HFFc6 (cell line): Measurements from ENCODE around the gene CRPPA. TPM values are rescaled to one million over a fixed set of nuclear protein-coding genes. Genes with fewer than 3 reads are reported as not detected.
"Not testable (repeated sequence)": the region's sequence is repeated elsewhere in the genome, so short reads cannot be mapped to it uniquely, and the experiment has no call there.

ENCODE experiments used
- DNase-seq: peaks from one replicate; pipeline ENCODE4 v3.0.0-alpha.2; 2018
- H3K27ac Mint-ChIP-seq: 2 replicates; pipeline ENCODE4 v1.8.0; 2020; ENCODE audit warnings: mild to moderate bottlenecking, mixed read lengths
- H3K27me3 Mint-ChIP-seq: 2 replicates; pipeline ENCODE4 v1.8.0; 2021; ENCODE audit warnings: mild to moderate bottlenecking, moderate library complexity, mixed read lengths; ENCODE audit not compliant: insufficient read depth
- H3K36me3 Mint-ChIP-seq: 2 replicates; pipeline ENCODE4 v1.8.0; 2021; ENCODE audit warnings: low read depth, mixed read lengths
- H3K4me1 Mint-ChIP-seq: 2 replicates; pipeline ENCODE4 v1.8.0; 2020; ENCODE audit warnings: low read depth, mixed read lengths
- H3K4me3 Mint-ChIP-seq: 2 replicates; pipeline ENCODE4 v1.8.0; 2020; ENCODE audit warnings: mild to moderate bottlenecking, moderate library complexity, mixed read lengths
- H3K9me3 Mint-ChIP-seq: 2 replicates; pipeline ENCODE4 v1.8.0; 2020; ENCODE audit warnings: mild to moderate bottlenecking, mixed read lengths
- CTCF ChIP-seq: fragments of 200-600 bp; sonication (generic); IDR thresholded peaks from 2 replicates; pipeline ENCODE4 v1.5.0; 2021; ENCODE audit warnings: antibody characterized with exemption, mild to moderate bottlenecking
- total RNA-seq, 6 experiments: library from RNA; stranded (reverse); fragmentation: NEBNext Ultra II Directional; extraction: Animal tissue kit (Norgen Biotek cat#: 25700); gene quantifications; 2 replicates in 1 of 6; 3 replicates in 5 of 6; pipeline ENCODE4 v1.2.3, GENCODE V29; 2021

CRPPA gene
- total RNA-seq, 6 experiments from 2014 or later, result 2.3 to 3.1 (median 2.5) TPM

GRCh38 chr7:16462431-16462889 lies 41.1 kb upstream of the CRPPA start:
- peaks cover 5% of the 10 kb centered on the region for H3K27me3 Mint-ChIP-seq
- no peak for DNase-seq
- no peak overlapping the region for H3K4me3 Mint-ChIP-seq
- H3K27ac Mint-ChIP-seq, result no peak overlapping the region
- no peaks in the 10 kb centered on the region for H3K9me3 Mint-ChIP-seq
- no peaks in the 10 kb centered on the region for H3K36me3 Mint-ChIP-seq
- no peaks in the 10 kb centered on the region; the same call in 1 of the 2 replicates for H3K4me1 Mint-ChIP-seq
- no peak for TF ChIP-seq CTCF

DNA sequence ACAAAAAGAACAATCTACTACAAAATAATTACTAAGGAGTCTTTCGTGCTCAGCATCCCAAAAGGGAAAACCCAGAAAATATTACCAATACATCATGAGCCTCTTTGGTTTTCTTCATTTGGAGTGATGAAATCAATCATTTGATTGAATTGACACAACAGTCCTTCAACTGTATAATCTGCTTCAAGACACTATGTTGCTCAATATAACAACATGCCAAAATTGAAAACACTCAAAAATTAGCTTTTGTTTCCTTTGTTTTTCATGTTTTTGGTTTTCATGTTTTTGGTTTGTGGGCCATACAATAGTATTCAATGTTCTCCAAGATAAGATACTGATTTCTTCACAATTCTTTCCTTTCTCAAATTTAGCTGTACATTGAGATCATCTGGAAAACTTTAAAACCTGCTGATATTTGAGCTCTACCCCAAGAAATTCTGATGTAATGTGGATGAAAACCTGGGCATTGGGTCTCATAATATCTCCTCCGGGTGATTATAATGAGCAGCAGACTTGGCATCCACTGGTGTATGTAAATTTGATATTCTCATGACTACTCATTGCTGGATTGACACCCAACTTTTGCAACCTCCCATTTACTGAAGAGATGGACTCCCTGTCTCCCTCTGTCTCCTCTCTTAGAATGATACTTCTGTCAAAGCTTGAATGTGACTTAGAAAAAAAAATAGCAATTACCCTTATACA lies 39.6 kb upstream of the CRPPA start:
- Mint-ChIP-seq H3K9me3 (no peaks in the 10 kb centered on the region), H3K27me3 (peaks cover 5% of the 10 kb centered on the region), H3K36me3 (no peaks in the 10 kb centered on the region), H3K4me3 (no peak overlapping the region), H3K27ac (no peak overlapping the region), H3K4me1 (no peaks in the 10 kb centered on the region; the same call in 1 of the 2 replicates)
- no peak for DNase-seq
- TF ChIP-seq CTCF, result no peak

DNA sequence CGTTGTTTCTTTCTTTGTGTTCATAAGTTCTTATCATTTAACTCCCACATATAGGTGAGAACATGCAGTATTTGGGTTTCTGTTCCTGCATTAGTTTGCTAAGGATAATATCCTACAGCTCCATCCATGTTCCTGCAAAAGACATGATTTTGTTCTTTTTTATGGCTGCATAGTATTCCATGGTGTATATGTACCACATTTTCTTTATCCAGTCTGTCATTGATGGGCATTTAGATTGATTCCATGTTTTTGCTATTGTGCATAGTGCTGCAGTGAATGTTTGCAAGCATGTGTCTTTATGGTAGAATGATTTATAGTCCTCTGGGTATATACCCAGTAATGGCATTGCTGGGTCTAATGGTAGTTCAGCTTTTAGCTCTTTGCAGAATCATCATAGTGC lies 35.0 kb upstream of the CRPPA start:
- DNase-seq, H3K36me3 Mint-ChIP-seq, H3K27me3 Mint-ChIP-seq, H3K4me1 Mint-ChIP-seq, H3K27ac Mint-ChIP-seq, H3K9me3 Mint-ChIP-seq, H3K4me3 Mint-ChIP-seq: not testable (repeated sequence)

DNA sequence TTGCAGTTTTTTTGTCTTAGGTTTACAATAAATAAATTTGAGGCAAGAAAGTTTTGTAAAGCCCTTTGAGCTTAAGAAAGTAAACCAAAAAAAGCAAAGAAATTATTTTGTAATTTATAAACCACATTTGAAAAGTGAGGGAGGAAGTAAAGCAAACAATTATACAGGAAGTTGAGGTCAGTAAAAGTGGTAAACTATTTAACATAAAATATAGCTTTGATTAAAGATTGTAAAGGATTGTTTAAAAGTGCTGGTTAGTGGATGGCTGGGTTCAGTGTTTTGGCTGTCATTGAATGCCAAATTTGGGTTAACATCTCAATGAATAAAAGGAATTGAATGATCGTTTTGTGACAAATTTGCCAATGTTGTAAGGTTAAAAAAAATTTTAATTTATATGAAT lies 34.3 kb upstream of the CRPPA start:
- TF ChIP-seq CTCF, result no peak
- Mint-ChIP-seq H3K4me1 (no peaks in the 10 kb centered on the region), H3K9me3 (no peaks in the 10 kb centered on the region), H3K36me3 (no peaks in the 10 kb centered on the region), H3K27me3 (no peaks in the 10 kb centered on the region), H3K4me3 (no peak overlapping the region), H3K27ac (no peak overlapping the region)
- DNase-seq, result no peak

GRCh38 chr7:16450366-16450765 lies 29.0 kb upstream of the CRPPA start:
- TF ChIP-seq CTCF, result no peak
- no peaks in the 10 kb centered on the region for H3K27me3 Mint-ChIP-seq
- H3K27ac Mint-ChIP-seq, result no peak overlapping the region
- no peaks in the 10 kb centered on the region for H3K9me3 Mint-ChIP-seq
- H3K36me3 Mint-ChIP-seq, result no peaks in the 10 kb centered on the region
- no peak overlapping the region for H3K4me3 Mint-ChIP-seq
- no peak for DNase-seq
- no peaks in the 10 kb centered on the region for H3K4me1 Mint-ChIP-seq

- H3K4me3 Mint-ChIP-seq, result no peak overlapping the region
These were observed 26.5 kb upstream of the CRPPA start for GRCh38 chr7:16447876-16448275.

More at GRCh38 chr7:16447876-16448275, 26.5 kb upstream of the CRPPA start:
- Mint-ChIP-seq H3K9me3 (no peaks in the 10 kb centered on the region), H3K27ac (no peak overlapping the region), H3K4me1 (no peaks in the 10 kb centered on the region), H3K27me3 (no peaks in the 10 kb centered on the region), H3K36me3 (no peaks in the 10 kb centered on the region)
- DNase-seq, result no peak
- no peak for TF ChIP-seq CTCF
